NCI-H1092 (cell line): ENCODE data around the gene SYN1.
"Not testable (repeated sequence)": the region's sequence is repeated elsewhere in the genome, so short reads cannot be mapped to it uniquely, and the experiment has no call there.

Experiments
- DNase-seq: peaks from one replicate; lab custom pipeline; 2025; lab: John Stamatoyannopoulos, UW

The SYN1 gene

DNA sequence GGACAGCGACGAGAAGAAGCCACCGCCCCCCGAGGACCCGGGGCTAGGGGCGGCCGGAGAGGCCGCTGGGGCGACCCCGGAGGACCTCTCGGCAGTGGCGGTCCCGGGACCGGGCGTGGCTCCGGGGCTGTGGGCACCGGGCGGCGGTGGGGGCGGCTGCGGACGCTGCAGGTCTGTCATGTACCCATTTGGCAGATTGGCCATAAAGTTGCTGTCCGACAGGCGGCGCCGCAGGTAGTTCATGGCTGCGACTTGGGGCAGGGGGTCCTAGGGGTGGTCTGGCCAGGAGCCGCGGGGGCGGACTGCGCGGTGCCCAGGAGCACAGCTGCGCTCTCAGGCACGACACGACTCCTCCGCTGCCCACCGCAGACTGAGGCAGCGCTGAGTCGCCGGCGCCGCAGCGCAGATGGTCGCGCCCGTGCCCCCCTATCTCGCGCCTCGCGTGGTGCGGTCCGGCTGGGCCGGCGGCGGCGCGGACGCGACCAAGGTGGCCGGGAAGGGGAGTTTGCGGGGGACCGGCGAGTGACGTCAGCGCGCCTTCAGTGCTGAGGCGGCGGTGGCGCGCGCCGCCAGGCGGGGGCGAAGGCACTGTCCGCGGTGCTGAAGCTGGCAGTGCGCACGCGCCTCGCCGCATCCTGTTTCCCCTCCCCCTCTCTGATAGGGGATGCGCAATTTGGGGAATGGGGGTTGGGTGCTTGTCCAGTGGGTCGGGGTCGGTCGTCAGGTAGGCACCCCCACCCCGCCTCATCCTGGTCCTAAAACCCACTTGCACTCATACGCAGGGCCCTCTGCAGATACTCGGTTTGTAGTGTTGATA, at the start of gene SYN1:
Gene SYN1 (minus strand): TSS at position 372 of the 817 bp plus-strand sequence. CDS start 129 bp downstream, at position 243.
- peak; percentile 87 for DNase-seq

- DNase-seq: not testable (repeated sequence)
Measured at GRCh38 chrX:47665797-47666196, 46.1 kb upstream of the SYN1 start.

DNA sequence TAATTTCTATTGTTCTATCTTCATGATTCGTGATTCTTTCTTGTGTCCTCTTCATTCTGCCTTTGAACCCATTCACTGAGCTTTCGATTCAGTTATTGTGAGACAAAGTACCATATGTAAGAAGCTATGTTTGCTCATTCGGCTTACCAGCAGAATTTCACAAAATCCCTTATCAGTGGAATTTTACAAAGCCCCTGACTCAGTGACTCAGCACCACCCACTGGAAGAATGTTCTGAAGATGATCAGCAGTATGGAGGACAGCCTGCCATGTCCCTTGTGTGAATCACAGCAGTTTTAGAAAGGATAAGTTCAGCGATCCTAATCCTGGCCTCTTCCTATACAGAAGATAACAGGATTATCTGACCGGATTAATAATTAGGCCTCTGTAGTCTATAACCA, 45.1 kb upstream of the SYN1 start:
- no peak for DNase-seq

DNA sequence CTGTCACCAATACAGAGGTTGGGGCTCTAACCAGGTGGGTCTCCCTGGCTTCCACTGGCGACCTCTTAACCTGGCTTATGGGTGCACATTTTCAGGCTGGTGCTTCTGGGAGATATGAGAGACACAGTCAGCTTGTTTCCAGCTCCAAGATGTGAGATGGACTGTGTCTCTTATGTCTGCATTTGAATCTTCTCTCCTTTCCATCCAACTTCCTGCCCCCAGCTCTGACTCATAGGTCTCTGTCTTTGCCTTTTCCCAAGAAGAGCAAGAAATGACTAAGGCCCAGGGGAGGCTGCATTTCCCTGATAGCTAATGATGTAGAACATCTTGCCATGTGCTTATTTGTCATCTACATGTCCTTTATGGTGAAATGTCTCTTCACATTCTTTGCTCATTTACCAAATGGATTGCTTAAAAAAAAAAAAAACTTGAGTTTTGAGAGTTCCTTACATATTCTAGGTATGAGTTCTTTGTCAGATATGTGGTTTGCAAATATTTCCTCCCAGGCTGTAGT, 42.5 kb upstream of the SYN1 start:
- DNase-seq: no peak

- no peak for DNase-seq
Measured at GRCh38 chrX:47661539-47661938, 41.9 kb upstream of the SYN1 start.

GRCh38 chrX:47659421-47659726, 39.7 kb upstream of the SYN1 start:
- DNase-seq: no peak

DNA sequence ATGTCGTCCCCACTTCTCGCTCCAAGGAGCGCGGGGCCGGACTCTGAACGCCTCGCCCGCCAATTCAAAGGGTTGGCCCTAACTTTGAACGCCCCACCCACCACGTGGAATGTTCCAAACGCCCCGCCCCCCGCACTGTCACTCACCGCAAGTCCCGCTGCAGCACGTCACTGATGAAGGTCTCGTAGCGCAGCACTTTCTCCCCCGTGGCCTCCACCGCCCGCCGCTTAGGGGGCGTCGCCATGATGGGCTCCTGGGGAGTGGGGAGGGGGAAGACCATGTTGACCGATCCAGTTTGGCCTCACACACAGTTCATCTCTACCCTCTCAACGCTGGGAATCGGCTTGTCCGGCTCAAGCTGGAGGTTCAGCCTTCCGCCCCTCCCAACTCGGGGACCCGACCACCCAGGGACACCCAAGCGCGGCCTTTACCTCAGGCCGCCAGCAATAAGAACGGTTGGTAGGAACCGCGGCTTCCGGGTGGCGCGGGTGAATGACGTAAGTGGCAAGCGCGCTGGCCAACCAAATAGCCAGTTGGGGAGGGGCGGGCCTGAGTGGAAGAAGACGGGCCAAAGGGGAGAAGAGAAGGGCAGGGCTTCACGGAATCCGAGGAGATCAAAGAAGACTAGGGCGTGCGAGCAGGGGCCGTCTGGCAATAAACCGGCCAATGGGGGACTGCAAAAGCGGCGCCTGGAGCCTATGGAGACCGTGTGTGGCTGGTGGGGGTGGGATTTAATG, 39.2 kb upstream of the SYN1 start, which contains the start of gene UXT:
Gene UXT (minus strand): TSS at position 497 of the 737 bp plus-strand sequence. CDS start 253 bp downstream, at position 244.
- DNase-seq: peak; percentile 94

DNA sequence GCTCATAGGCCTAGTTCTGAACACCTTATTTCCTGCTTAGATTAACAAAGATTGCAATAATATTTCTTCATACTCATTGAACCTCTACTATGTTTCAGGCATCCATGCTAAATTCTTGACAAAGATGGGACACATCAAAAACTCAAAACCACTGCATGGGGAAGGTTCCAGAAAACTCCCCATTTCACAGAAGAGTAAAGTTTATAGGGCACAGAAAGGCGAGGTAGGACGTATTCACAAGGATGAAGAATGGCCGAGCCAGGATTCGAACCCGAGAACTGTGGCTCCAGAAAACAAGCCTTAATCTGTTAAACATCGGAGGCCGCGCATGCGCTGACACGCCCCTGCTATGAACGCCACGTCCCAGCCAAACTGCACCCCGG, 38.6 kb upstream of the SYN1 start:
- no peak for DNase-seq

- no peak for DNase-seq
Measured at GRCh38 chrX:47651043-47651905, 31.6 kb upstream of the SYN1 start.

DNA sequence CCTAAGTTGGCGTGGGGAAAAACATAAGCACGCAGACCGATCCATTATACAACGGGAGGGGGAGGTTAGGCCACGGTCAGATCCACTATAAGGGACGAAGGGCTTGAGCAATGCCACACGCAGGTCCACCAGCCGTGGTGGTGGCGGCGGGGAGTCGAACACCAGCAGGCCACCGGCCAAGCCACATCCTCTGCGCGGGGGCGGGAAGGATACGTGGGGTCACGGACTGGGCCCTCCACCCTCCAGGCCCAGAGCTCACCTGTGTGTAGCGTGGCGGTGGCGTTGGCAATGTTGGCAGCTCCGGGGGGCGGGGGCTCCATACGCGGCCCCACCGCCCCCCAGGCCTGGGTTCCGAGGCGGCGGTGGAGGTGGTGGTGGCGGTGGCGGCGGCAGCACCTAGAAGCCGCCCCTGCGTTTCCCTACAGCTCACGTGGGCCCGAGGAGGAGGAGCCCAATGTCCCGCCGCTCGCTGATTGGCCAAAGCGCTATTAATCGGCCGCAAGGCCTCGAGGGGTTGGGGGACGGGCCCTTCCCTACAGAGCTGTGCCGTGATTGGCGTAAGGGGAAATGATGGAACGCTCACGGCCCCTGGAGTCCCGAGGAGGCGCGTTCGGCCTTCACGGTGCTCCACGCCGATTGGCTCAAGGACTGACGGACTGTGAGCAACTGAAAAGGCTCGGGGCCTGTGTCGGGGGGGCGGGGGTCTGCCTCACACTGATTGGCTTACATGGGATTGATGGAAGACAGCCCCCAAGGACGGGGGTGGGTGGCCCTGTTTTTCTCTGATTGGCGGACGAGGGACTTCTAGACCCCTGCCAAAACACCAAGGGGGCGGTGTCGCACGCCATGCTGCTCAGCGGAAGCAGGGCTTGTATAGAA, 30.7 kb upstream of the SYN1 start, which contains the start of gene ELK1:
Gene ELK1 (minus strand): TSS at position 400 of the 879 bp plus-strand sequence. CDS start 9,122 bp downstream, outside the sequence.
- DNase-seq: peak; percentile 98

DNA sequence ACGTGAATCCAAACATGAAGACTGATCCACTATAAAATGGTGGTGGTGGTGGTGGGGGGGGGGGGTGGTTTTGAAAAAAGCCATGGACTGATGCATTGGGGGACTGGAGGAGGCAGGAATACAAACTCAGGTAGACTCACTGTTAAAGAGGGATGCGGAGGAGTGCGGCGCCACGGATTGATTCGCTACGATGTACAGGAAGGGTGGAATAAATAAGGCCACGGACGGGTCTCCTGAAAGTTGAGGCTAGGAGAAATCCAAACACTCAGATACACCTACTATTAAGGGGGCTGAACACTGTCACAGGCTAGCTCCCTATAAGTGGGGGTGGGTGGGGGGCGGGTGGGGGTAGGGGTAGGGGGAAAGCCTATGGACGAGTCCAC, 30.1 kb upstream of the SYN1 start:
- DNase-seq: no peak

DNA sequence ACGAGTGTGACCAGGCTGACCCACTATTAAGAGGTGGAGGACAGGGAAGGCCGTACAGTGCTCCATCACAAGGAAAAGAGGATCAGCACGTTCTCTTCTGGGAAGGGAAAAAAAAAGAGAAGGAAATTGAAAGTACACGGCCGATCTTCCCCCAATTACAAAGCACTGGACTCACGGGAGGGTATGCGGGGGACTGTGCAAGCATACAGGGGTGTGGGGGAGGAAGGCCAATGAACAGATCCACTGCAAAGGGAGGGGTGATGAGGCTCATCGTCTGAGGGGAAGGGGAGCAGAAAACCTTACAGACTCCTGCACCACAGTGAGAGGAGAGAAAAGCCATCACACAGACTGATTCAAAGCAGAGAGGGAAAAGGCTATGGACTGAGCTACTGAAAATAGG, 29.6 kb upstream of the SYN1 start:
- no peak for DNase-seq

DNA sequence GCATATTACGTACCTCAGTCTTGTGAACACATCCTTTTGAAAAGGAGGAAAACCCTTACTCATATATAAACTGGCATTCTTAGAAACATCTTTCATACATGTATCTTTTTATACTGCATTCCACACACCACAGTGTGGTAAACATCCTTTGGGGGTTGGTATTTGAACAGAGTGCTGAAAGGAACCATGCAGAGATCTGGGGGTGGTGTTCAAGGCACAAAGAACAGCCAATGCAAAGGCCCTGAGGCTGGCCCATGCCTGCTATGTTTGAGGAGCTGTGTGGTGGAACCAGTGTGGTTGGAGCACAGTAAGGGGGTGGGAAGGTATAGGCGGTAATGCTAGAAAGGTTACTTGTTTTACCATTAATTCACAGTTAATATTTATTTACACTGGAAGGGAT, 28.7 kb upstream of the SYN1 start:
- DNase-seq: no peak

GRCh38 chrX:47646636-47647035, 27.0 kb upstream of the SYN1 start:
- no peak for DNase-seq

GRCh38 chrX:47645530-47645929, 25.9 kb upstream of the SYN1 start:
- no peak for DNase-seq

DNA sequence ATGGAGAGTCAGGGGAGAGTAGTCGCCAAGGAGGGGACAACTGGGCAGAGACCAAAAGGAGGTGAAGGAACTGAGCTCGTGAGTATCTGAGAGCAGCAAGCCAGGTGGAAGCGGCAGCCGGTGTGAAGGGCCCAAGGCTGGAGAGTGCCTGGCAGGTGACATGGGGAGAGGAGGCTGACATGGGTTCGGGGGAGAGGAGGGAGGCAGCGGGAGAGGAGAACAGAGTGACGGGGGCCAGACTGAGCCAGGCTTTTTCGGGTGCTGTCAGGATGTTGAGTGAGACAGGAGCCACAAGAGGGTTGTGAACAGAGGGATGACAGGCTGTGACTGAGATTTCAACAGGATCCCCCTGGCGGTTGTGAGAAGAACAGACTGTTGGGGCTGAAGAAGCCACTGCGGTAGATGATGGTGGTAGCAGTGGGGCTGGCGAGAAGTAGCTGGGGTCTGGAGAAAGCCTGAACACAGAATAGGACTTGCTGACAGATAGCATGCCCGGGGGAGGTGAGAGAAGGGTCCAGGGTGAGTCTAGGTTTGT, 25.0 kb upstream of the SYN1 start:
- DNase-seq: no peak

GRCh38 chrX:47643926-47644325, 24.3 kb upstream of the SYN1 start:
- DNase-seq: no peak

GRCh38 chrX:47638816-47639215, 19.2 kb upstream of the SYN1 start:
- DNase-seq: no peak

GRCh38 chrX:47637546-47638195, 18.0 kb upstream of the SYN1 start:
- no peak for DNase-seq

DNA sequence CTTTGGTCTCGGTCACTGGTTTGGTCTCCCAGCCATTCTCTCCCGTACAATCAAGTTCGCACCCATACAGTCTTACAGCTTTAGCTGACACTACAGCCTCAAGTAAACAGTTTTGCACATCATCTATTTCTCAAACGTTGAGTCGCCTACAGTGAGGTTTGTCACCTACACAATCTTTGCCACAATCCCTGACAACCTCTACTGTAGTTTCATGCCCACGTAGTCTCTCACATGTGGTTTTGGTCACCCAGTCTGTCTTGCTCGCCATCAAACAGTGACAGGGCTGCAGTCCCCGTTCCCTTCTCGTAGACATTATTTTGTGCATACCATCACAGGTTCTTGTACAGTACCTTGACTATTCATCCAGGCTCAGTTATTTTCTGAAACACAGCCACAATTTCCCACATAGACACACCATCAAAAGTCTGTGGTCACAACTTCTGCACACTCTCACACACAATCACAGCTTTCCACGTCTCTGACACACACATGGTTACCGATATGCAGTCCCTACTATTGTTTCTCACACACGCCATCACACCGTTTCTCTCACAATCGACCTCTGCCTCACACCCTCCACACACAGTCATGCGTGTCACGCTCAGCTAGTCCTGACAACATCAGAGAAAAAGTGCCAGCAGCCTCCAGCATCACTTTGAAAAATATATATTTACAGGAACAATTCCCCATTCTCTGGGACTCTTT, 15.4 kb upstream of the SYN1 start:
- no peak for DNase-seq
